Measurements from ENCODE around the gene ACSF3. TPM values are rescaled to one million over a fixed set of nuclear protein-coding genes. Genes with fewer than 3 reads are reported as not detected.

Gene ACSF3
- total and polyA plus RNA-seq, 4 donors: 15.3 to 27.3 (median 18.8) TPM

DNA sequence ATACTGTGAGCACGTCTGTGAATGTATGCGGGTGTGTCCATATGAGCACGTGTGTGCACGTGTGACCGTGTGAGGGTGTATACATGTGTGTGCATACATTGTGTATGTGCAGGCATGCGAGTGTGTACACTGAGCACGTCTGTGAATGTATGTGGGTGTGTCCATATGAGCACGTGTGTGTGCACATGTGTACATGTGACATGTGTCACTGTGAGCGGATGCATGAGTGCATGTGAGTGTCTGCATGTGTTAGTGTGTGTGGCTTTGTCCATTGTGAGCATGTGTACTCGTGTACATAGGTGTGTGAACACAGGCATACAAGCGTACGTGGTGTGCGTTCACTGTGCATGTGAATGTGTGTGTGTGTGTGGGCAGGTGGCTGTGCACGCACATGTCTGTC lies 17.5 kb upstream of the ACSF3 start:
- Histone ChIP-seq H3K9me3 (ENCODE audit: control insufficient read depth in 4 of 4, low read length in 3 of 4) (no peaks in the 10 kb centered on the region), H3K9ac (ENCODE audit: low read depth in 1 of 2, low read length in 2 of 2) (no peak overlapping the region), H3K27ac (ENCODE audit: low read depth in 1 of 2, low read length in 2 of 2) (no peak overlapping the region), H3K27me3 (ENCODE audit: control insufficient read depth in 4 of 4, insufficient read depth in 4 of 4, low read length in 3 of 4) (no peaks in the 10 kb centered on the region), H3K36me3 (ENCODE audit: control insufficient read depth in 4 of 4, insufficient read depth in 3 of 4, low read depth in 1 of 4, low read length in 3 of 4) (no peaks in the 10 kb centered on the region), H3K4me3 (ENCODE audit: low read depth in 1 of 3, low read length in 3 of 3) (no peak overlapping the region), H3K4me1 (ENCODE audit: control insufficient read depth in 4 of 4, insufficient read depth in 4 of 4, low read length in 3 of 4) (no peaks in the 10 kb centered on the region)
- 92% methylated on average over 14 of the region's 14 CpGs for WGBS
- DNase-seq (ENCODE audit: low spot score): no peak
- TF ChIP-seq RAD21 (IDR thresholded peaks at IDR 0.05): no peak
- TF ChIP-seq, protein P1, sequence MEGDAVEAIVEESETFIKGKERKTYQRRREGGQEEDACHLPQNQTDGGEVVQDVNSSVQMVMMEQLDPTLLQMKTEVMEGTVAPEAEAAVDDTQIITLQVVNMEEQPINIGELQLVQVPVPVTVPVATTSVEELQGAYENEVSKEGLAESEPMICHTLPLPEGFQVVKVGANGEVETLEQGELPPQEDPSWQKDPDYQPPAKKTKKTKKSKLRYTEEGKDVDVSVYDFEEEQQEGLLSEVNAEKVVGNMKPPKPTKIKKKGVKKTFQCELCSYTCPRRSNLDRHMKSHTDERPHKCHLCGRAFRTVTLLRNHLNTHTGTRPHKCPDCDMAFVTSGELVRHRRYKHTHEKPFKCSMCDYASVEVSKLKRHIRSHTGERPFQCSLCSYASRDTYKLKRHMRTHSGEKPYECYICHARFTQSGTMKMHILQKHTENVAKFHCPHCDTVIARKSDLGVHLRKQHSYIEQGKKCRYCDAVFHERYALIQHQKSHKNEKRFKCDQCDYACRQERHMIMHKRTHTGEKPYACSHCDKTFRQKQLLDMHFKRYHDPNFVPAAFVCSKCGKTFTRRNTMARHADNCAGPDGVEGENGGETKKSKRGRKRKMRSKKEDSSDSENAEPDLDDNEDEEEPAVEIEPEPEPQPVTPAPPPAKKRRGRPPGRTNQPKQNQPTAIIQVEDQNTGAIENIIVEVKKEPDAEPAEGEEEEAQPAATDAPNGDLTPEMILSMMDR (IDR thresholded peaks at IDR 0.05; ENCODE audit: low read depth, low read length, missing input control): no peak
- no peak for TF ChIP-seq FOXA1 (IDR thresholded peaks at IDR 0.05)
- no peak for TF ChIP-seq EGR1 (IDR thresholded peaks at IDR 0.05; ENCODE audit: low read depth in 2 of 2)
- no peak for TF ChIP-seq JUND (IDR thresholded peaks at IDR 0.05)
- TF ChIP-seq, protein P2, sequence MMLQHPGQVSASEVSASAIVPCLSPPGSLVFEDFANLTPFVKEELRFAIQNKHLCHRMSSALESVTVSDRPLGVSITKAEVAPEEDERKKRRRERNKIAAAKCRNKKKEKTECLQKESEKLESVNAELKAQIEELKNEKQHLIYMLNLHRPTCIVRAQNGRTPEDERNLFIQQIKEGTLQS (IDR thresholded peaks at IDR 0.05): no peak
- TF ChIP-seq RXRA (IDR thresholded peaks at IDR 0.05): no peak
- TF ChIP-seq YY1 (IDR thresholded peaks at IDR 0.05): no peak
- no peak for TF ChIP-seq TAF1 (conservative IDR thresholded peaks at IDR 0.05)
- TF ChIP-seq, protein P3, sequence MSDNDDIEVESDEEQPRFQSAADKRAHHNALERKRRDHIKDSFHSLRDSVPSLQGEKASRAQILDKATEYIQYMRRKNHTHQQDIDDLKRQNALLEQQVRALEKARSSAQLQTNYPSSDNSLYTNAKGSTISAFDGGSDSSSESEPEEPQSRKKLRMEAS (IDR thresholded peaks at IDR 0.05): no peak
- TF ChIP-seq FOXA2 (IDR thresholded peaks at IDR 0.05): no peak
- TF ChIP-seq, protein P4, sequence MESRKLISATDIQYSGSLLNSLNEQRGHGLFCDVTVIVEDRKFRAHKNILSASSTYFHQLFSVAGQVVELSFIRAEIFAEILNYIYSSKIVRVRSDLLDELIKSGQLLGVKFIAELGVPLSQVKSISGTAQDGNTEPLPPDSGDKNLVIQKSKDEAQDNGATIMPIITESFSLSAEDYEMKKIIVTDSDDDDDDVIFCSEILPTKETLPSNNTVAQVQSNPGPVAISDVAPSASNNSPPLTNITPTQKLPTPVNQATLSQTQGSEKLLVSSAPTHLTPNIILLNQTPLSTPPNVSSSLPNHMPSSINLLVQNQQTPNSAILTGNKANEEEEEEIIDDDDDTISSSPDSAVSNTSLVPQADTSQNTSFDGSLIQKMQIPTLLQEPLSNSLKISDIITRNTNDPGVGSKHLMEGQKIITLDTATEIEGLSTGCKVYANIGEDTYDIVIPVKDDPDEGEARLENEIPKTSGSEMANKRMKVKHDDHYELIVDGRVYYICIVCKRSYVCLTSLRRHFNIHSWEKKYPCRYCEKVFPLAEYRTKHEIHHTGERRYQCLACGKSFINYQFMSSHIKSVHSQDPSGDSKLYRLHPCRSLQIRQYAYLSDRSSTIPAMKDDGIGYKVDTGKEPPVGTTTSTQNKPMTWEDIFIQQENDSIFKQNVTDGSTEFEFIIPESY (IDR thresholded peaks at IDR 0.05): no peak
- TF ChIP-seq, protein P5, sequence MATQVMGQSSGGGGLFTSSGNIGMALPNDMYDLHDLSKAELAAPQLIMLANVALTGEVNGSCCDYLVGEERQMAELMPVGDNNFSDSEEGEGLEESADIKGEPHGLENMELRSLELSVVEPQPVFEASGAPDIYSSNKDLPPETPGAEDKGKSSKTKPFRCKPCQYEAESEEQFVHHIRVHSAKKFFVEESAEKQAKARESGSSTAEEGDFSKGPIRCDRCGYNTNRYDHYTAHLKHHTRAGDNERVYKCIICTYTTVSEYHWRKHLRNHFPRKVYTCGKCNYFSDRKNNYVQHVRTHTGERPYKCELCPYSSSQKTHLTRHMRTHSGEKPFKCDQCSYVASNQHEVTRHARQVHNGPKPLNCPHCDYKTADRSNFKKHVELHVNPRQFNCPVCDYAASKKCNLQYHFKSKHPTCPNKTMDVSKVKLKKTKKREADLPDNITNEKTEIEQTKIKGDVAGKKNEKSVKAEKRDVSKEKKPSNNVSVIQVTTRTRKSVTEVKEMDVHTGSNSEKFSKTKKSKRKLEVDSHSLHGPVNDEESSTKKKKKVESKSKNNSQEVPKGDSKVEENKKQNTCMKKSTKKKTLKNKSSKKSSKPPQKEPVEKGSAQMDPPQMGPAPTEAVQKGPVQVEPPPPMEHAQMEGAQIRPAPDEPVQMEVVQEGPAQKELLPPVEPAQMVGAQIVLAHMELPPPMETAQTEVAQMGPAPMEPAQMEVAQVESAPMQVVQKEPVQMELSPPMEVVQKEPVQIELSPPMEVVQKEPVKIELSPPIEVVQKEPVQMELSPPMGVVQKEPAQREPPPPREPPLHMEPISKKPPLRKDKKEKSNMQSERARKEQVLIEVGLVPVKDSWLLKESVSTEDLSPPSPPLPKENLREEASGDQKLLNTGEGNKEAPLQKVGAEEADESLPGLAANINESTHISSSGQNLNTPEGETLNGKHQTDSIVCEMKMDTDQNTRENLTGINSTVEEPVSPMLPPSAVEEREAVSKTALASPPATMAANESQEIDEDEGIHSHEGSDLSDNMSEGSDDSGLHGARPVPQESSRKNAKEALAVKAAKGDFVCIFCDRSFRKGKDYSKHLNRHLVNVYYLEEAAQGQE (IDR thresholded peaks at IDR 0.05): no peak
- TF ChIP-seq HNF4G (IDR thresholded peaks at IDR 0.05): no peak
- no peak for TF ChIP-seq GABPA (IDR thresholded peaks at IDR 0.05 in 1 of 2, conservative IDR thresholded peaks at IDR 0.05 in 1 of 2)

DNA sequence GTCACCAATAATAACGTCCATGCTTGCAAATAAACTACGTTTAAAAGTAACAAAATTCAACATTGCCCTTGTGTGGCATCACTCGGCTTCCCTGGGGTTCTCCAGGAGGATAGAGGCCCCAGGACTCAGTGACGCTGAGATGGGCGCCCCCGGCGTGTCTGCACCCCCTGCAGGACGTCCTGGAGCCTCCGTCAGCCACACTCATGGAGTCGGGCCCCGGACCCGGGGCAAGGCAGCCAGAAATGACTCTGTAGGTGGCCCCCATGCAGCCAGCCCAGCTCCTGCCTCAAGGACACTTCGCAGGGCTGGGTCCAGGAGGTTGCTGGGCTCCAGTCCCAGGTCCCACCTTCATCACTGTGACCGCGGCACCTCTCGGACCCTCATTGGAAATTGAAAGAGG lies 16.6 kb upstream of the ACSF3 start:
- H3K27ac ChIP-seq (ENCODE audit: low read depth in 1 of 2, low read length in 2 of 2): no peak overlapping the region

More for the DNA sequence above, 16.6 kb upstream of the ACSF3 start:
- no peak for TF ChIP-seq EGR1 (IDR thresholded peaks at IDR 0.05; ENCODE audit: low read depth in 2 of 2)
- no peak for TF ChIP-seq RAD21 (IDR thresholded peaks at IDR 0.05)
- TF ChIP-seq, protein P5 (IDR thresholded peaks at IDR 0.05): no peak
- TF ChIP-seq TAF1 (conservative IDR thresholded peaks at IDR 0.05): no peak
- TF ChIP-seq HNF4A (conservative IDR thresholded peaks at IDR 0.05): no peak
- no peak for TF ChIP-seq SP1 (IDR thresholded peaks at IDR 0.05)
- TF ChIP-seq, protein P4 (IDR thresholded peaks at IDR 0.05): no peak
- Histone ChIP-seq H3K36me3 (ENCODE audit: control insufficient read depth in 4 of 4, insufficient read depth in 3 of 4, low read depth in 1 of 4, low read length in 3 of 4) (no peaks in the 10 kb centered on the region), H3K9ac (ENCODE audit: low read depth in 1 of 2, low read length in 2 of 2) (no peak overlapping the region), H3K4me3 (ENCODE audit: low read depth in 1 of 3, low read length in 3 of 3) (no peak overlapping the region), H3K9me3 (ENCODE audit: control insufficient read depth in 4 of 4, low read length in 3 of 4) (no peaks in the 10 kb centered on the region), H3K4me1 (ENCODE audit: control insufficient read depth in 4 of 4, insufficient read depth in 4 of 4, low read length in 3 of 4) (no peaks in the 10 kb centered on the region), H3K27me3 (ENCODE audit: control insufficient read depth in 4 of 4, insufficient read depth in 4 of 4, low read length in 3 of 4) (no peaks in the 10 kb centered on the region)
- DNase-seq (ENCODE audit: low spot score): no peak
- WGBS: 92% methylated on average over 16 of the region's 16 CpGs
